HG02870 (cell line): ENCODE measurements around the gene SMAD2.

ENCODE experiments used
- ATAC-seq: cut with Tn5 transposase; IDR thresholded peaks from one replicate; pipeline ENCODE4 v1.9.1; 2021; ENCODE audit warnings: mild to moderate bottlenecking, moderate library complexity; ENCODE audit not compliant: unreplicated experiment

Gene SMAD2

GRCh38 chr18:47899107-47899840 is 31.2 kb downstream of the SMAD2 start:
- no peak for ATAC-seq

DNA sequence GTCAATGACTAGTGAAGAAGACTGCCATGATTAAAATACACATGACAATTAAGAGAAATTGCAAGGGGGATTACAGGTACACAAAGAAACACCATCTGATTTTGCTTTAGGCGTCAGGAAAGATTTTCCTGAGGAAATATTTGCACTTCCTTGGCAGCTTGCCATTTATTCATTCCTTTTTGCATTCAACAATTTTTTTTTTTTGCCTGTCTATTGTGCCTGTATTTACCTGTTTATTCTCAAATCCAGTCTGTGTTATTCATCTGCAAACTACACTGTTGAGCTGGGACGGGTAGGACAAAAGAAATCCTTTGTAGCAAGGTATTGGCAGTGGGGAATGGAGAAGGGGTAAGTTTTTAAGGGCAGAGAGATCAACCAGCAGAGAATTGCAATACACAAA is 31.8 kb downstream of the SMAD2 start:
- no peak for ATAC-seq

DNA sequence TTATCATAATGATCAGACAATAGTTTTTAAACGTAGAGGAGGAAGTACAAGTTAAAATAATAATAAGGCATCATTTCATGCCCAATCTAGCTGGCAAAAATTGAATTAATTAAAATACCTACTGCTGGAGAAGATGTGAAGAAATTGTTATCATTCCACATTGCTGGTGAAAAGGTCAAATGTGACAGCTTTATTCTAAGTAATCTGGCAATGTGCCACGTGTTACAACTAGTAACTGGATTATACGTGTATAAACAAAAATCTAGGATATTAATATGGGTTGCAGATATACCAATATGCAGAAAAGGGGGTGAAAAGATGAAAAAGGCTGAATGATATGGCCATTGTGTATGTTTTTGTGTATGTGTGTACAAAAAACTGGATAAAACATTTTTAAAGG is 32.4 kb downstream of the SMAD2 start:
- ATAC-seq: no peak

DNA sequence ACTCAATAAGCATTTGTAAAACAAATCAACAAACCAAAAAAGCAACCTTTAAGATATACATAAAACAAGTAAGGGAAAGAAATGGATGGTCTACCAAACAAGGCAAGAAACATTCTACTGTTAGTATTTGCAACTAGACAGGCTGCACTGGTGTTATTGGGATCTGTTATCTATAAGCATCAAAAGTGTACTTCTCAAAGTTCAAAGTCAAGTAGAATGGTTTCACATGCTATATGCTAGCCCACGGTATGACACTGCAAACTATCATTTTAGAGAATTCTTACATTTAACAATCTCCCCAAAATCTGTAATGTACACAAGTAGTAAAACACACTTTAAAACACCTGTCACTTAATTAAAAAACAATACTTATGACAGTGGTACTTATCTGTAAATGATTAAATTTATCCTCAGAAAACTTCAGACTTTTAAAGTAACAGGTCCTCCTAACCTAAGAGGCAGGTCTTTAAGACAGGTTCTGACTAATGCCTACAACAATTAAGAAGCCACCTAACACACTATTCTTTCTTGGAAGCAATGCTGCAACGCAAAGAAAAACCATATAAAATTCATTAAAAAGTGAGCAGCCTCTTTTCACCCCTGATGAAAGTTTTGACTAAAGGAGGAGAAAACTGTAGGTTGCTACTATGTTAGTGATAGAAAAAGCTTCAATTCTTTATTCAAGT is 34.8 kb downstream of the SMAD2 start:
- ATAC-seq: no peak

GRCh38 chr18:47893939-47894699 is 36.3 kb downstream of the SMAD2 start:
- ATAC-seq: no peak

GRCh38 chr18:47893047-47893446 is 37.4 kb downstream of the SMAD2 start:
- ATAC-seq: no peak

DNA sequence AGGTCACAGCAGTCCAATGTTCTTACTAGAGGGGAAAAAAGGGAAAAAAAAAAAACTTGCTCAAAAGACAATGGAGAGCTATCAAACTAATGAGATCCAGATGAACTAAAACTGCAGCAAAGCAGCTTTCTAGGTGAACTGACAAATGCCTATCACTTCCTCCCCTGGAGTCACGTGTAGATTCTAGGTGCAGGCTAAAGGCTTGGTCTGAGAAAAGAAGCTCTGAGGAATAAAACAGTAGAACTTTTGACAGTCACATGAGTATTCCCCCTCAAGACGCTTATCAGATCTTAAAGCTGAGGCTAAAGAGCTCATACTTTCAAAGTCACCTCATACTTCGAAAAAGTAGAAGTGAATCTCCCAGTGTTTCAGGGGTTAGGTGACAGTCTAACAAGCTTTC is 42.3 kb downstream of the SMAD2 start:
- ATAC-seq: no peak

DNA sequence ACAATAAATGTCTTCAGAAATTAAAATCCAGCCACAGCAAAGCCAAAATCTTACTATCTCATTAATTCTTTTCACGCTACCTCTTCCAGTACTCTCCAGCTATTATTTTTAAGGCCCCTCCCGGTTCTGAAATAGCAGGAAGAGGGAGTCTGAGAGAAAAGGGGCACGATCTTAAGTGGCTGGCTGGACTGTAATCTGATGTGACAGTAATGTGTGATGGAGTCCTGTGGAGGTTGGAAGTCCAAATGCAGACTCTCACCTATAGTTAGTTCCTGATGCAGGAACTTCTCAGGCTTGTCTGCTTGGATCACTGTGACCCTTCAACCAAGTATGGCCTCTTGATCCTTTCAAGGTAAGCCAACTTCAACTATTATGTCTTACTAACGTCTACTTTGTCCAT is 43.2 kb downstream of the SMAD2 start:
- no peak for ATAC-seq

DNA sequence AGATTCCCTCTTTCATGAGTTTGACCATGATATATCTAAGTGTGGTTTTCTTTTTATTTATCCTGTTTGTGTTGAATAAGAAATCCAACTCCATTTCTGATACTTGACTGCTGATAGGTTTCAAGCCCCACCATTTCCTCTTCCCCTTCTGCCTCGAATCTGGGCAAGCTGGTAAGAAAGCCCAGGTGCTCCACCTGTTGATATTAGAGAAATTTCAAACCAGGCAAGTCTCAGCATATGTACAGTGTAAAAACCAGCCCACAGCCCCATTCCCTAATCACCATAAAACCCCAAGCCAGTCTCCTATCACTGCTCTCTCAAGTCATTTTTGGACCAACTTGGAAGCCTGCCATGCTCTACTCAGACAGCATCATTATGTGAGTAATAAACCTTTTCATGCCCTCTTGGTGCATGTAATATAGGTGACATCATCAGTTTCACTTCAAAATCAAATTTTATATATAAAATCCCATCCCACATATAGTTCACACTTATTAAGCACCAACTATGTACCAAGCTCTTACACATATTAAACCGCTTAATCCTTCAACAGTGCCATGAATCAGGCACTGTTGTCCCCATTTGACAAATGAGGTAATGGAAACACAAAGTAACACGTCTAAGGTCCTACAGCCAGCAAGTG is 46.6 kb downstream of the SMAD2 start:
- ATAC-seq: no peak

- ATAC-seq: no peak
Measured at GRCh38 chr18:47882641-47883040, 47.8 kb downstream of the SMAD2 start.

DNA sequence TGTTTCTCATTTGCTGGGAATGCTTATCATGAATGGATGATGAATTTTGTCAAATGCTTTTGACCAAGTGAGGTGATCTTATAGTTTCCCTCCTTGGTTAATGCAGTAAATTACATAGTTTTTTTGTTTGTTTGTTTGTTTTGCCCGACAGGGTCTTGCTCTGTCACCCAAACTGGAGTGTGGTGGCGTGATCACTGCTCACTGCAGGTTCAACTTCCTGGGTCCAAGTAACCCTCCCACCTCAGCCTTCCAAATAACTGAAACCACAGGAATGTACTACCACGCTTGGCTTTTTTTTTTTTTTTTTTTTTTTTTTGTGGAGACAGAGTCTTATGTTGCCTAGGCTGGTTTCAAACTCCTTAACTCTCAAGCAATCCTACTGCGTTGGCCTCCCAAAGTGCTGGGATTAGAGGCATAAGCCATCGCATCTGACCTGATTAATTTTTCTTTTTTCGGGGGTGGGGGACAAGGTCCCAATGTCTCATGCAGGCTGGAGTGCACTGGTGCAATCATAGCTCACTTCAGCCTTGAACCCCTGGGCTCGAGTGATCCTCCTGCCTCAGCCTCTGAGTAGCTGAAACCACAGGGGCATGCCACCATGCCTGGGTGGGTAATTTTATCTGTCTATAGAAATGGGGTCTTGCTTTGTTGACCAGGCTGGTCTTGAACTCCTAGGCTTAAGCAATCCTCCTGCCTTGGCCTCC is 48.6 kb downstream of the SMAD2 start:
- no peak for ATAC-seq

GRCh38 chr18:47881042-47881441 is 49.4 kb downstream of the SMAD2 start:
- no peak for ATAC-seq

GRCh38 chr18:47877892-47878291 is 52.6 kb downstream of the SMAD2 start:
- no peak for ATAC-seq

DNA sequence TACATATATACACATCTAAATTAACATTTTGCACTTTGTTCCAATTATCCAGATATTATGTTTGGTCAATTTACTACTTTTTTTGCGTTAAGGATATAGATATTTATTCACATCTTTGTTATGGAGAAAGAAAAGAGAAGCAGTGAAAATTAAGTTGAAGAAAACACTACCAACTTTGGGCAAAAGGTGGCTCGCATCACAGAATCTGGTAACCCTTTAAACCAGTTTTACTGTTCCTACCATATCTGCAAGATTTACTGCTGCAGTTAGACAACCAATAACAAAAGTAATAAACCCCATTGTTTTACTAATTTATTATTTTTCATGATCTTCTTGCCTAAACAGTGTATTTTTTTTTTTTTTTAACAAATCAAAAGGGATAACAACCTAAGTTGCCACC is 53.6 kb downstream of the SMAD2 start:
- ATAC-seq: no peak

DNA sequence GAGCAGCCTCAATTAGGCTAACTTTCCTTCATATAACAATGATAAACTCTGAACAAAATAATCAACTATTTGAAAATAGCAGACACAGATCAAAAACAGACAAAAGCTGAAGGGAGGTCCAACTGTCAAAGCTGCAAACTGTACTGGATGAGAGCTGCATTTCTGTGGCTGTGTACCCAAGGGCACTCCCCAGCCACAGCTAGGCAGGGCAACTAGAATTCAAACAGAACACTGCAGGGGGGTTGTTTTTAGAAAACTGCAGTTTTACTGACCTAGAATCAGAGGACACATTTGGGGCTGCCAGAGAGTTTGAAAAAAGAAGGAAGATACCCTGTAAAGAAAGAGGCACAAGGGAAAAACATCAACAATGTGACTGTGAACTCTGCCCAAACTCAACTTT is 56.8 kb downstream of the SMAD2 start:
- ATAC-seq: no peak

DNA sequence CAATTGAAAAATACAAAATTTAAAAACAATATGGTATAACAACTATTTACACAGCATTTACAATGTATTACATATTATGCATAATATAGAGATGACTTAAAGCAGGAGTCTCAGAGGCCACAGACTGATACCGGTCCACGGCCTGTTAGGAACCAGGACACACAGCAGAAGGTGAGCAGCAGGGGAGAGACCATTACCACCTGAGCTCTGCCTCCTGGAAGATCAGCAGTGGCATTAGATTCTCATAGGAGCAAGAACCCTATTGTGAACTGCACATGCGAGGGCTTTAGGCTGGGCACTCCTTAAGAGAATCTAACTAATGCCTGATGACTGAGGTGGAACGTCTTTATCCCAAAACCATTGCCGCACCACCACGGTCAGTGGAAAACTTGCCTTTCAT is 58.0 kb downstream of the SMAD2 start:
- ATAC-seq: no peak

- ATAC-seq: no peak
Measured at GRCh38 chr18:47871288-47871687, 59.2 kb downstream of the SMAD2 start.

DNA sequence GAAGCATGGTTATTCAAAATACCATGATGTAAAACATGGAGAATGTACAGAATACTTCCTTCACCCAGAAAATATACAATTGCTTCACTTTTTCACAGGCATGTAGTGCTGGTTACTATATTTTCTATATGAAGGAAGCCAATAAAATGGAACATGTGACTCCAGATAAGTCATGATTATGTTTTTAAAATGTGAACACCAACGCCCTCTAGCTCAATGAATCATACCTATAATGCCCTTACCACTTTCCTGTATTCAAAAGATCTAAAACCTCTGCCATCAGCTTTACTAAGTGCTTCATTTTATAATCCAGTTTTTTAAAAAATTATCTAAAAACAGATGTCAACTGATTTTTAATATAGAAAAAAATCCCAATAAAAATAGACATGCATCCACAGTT is 59.9 kb downstream of the SMAD2 start:
- no peak for ATAC-seq

- ATAC-seq: no peak
Measured at GRCh38 chr18:47868744-47869143, 61.7 kb downstream of the SMAD2 start.

DNA sequence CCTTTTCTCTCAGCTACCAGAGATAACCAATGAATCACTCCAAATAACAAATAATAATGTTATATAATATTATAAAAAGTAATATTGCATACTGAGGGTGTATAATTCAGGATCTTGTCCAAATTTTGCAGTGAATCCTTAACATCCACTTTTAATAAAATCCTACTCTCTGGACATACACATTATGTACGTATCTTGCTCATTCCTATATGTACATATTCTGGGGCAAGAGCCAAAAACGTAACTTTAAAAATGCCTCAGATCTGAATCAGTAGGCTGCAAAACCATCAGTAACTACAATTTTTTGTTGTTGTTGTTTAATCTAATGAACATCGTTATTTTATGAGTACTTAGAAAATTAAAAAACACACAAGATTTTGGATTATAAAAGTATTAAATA is 65.3 kb downstream of the SMAD2 start:
- no peak for ATAC-seq

- no peak for ATAC-seq
Measured at GRCh38 chr18:47863041-47863440, 67.4 kb downstream of the SMAD2 start.
